ENCODE results near the gene AKT3.
"Not testable (repeated sequence)": the region's sequence is repeated elsewhere in the genome, so short reads cannot be mapped to it uniquely, and the experiment has no call there.

The AKT3 gene

GRCh38 chr1:243772361-243773050 is 77.5 kb downstream of the AKT3 start:
- DNase-seq: not testable (repeated sequence)

GRCh38 chr1:243770860-243771259 is 79.2 kb downstream of the AKT3 start:
- no peak for DNase-seq

GRCh38 chr1:243765676-243766075 is 84.4 kb downstream of the AKT3 start:
- DNase-seq: no peak

GRCh38 chr1:243763806-243764205 is 86.2 kb downstream of the AKT3 start:
- DNase-seq: no peak

- DNase-seq: no peak
Observed at GRCh38 chr1:243758647-243759046, 91.4 kb downstream of the AKT3 start.

GRCh38 chr1:243756529-243756928 is 93.5 kb downstream of the AKT3 start:
- no peak for DNase-seq

GRCh38 chr1:243754348-243754747 is 95.7 kb downstream of the AKT3 start:
- no peak for DNase-seq

- no peak for DNase-seq
Observed at GRCh38 chr1:243751506-243751905, 98.5 kb downstream of the AKT3 start.

GRCh38 chr1:243748706-243749283 is 101.2 kb downstream of the AKT3 start:
- peak; percentile 73 for DNase-seq

GRCh38 chr1:243748227-243748626 is 101.8 kb downstream of the AKT3 start:
- no peak for DNase-seq

GRCh38 chr1:243746751-243747150 is 103.3 kb downstream of the AKT3 start:
- DNase-seq: no peak

- DNase-seq: no peak
Observed at GRCh38 chr1:243745356-243745755, 104.7 kb downstream of the AKT3 start.

- DNase-seq: no peak
Observed at GRCh38 chr1:243742819-243743218, 107.2 kb downstream of the AKT3 start.

- DNase-seq: no peak
Observed at GRCh38 chr1:243740255-243740999, 109.6 kb downstream of the AKT3 start.

- no peak for DNase-seq
Observed at GRCh38 chr1:243739335-243740003, 110.6 kb downstream of the AKT3 start.

- DNase-seq: no peak
Observed at GRCh38 chr1:243738020-243738419, 112.0 kb downstream of the AKT3 start.

- no peak for DNase-seq
Observed at GRCh38 chr1:243735457-243735856, 114.6 kb downstream of the AKT3 start.

GRCh38 chr1:243734308-243734695 is 115.7 kb downstream of the AKT3 start:
- no peak for DNase-seq

- no peak for DNase-seq
Observed at GRCh38 chr1:243733670-243734307, 116.3 kb downstream of the AKT3 start.

GRCh38 chr1:243732637-243733036 is 117.4 kb downstream of the AKT3 start:
- no peak for DNase-seq

- no peak for DNase-seq
Observed at GRCh38 chr1:243731974-243732625, 117.9 kb downstream of the AKT3 start.

GRCh38 chr1:243731301-243731891 is 118.6 kb downstream of the AKT3 start:
- no peak for DNase-seq
